HG03457 (cell line): ENCODE data around the gene HYDIN.

Experiments used
- ATAC-seq: cut with Tn5 transposase; IDR thresholded peaks from one replicate; pipeline ENCODE4 v1.9.1; 2021; ENCODE audit warnings: moderate number of reproducible peaks; ENCODE audit not compliant: unreplicated experiment

The HYDIN gene

DNA sequence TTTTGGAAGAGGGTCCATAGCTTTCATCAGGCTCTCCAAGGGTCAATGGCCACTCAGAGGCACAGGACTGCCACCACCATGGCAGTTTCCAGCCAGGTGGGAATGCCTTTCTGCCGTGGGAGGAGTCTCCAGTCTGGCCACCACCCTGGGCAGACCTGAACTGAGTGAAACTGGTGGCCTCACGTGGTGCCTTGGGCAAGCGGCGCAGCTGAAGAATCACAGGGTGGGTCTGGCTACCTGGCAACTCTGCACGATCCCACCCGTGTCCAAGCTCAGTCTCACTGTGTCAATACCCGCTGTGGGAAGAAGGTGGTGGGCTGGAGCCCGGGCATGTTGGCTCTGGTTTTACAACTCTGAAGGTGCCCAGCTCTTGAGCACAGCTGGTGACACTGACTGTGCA, 461.4 kb downstream of the HYDIN start:
- ATAC-seq = no peak

- ATAC-seq = no peak
Measured at GRCh38 chr16:70768203-70768580, 462.3 kb downstream of the HYDIN start.

- ATAC-seq = no peak
Measured at GRCh38 chr16:70767377-70768202, 462.9 kb downstream of the HYDIN start.

GRCh38 chr16:70766658-70767057, 463.9 kb downstream of the HYDIN start:
- ATAC-seq = no peak

DNA sequence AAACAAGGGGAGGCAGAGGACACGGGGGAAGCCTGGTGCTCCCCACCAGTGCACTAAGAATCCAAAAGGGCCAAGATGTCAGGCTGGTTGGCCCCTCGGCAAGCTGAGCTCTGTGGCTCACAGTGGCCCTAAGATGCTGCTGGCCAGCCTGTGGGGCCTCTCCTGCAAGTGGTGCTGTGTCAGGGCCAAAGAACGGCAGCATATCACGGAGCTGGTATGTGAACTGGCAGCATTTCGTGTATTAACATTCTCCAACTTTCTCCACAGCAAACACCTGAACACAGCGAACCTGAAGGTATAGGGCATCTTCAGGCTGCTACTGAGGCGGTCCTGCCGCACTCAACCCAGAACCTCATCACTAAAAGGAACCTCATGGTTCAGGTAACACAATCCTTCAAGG, 464.3 kb downstream of the HYDIN start:
- no peak for ATAC-seq

- no peak for ATAC-seq
Measured at GRCh38 chr16:70765491-70765890, 465.0 kb downstream of the HYDIN start.

DNA sequence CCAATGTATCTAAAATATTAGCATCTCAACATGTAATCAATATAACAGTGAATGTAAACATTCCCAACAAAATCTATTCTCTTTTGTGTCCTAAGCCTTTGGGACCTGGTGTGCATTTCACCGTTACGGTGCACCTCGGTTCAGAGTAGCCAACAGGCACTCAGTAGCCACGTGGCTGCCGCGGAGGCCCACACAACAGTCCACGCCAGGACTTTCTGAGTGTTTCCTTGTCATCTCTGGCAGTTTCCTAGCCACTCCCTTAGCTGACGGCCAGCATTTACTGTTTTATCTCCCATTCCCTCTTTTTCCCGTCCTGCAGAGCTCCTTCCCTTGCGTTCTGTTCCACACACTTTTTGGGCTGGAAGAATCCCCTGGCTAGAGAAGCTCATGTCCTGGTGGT, 465.9 kb downstream of the HYDIN start:
- no peak for ATAC-seq

DNA sequence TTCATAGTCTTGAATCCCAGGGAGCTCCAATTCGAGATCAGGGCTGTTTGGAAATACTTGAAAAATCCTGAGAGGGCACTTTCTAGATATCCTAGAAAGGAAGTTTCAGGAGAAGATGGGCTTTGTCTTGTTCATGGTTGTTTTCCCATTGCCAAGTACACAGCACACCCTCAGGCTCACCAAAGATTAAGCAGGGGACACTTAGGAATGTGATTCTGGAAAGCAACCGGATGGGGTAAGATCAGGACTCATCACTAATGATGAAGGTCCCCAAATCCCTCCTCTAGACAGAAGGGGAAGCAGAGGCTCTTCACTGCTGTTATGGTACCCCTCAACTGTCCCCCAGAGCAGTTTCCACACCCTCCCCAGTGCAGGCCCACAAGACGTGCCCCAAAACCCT, 470.3 kb downstream of the HYDIN start:
- ATAC-seq = no peak

DNA sequence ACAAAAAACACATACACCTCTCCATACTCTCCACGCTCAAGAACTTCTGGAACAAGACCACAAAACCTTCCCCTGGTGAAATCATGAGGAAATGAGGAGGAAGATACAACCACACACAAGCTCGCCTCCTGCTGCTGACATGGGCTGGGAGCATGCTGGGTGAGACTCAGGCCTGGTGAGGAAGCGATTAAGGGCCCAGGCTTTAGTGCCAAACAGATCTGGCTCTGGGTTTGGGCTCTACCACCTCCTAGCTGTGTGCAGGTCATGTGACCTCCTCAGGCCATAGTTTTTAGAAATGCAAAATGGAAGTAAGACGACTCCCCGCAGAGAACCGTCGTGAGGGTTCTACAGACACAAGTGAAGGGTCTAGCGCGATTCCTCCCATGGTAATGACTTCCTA, 470.9 kb downstream of the HYDIN start:
- no peak for ATAC-seq

DNA sequence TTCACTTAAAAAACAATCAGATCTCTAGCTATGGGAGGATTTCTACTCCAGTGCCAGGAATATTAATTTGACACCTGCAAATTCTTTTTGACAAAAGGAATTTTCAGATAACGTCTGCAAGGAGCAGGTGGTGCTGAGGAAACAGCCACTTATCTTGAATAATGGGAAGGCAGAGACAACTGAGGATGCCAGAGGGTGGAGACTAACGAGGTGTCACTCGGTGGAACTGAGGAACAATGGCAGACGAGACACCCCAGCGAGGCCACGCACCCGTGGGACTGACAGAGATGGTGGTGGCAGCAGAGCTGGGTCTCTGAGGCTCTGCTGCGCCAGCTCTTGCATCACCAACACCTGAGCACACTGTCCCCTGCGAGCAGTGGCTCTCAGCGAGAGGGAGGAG, 471.7 kb downstream of the HYDIN start:
- no peak for ATAC-seq
